Measurements from ENCODE around the gene AGTPBP1.
A peak's percentile ranks its signal among the peaks of the same experiment; 100 is the strongest.
"Not testable (repeated sequence)": the region's sequence is repeated elsewhere in the genome, so short reads cannot be mapped to it uniquely, and the experiment has no call there.

The AGTPBP1 gene

GRCh38 chr9:85741875-85742596 is at the start of gene AGTPBP1:
Gene AGTPBP1, minus strand, starts transcription at chr9:85741954. Its CDS starts 29,421 bp downstream, at chr9:85712533.
- peak; percentile 97 for DNase-seq

GRCh38 chr9:85786116-85786515 is 44.4 kb upstream of the AGTPBP1 start:
- DNase-seq = not testable (repeated sequence)

GRCh38 chr9:85773844-85774243 is 32.1 kb upstream of the AGTPBP1 start:
- not testable (repeated sequence) for DNase-seq

- not testable (repeated sequence) for DNase-seq
Measured at GRCh38 chr9:85761802-85762201, 20.0 kb upstream of the AGTPBP1 start.

- not testable (repeated sequence) for DNase-seq
Measured at GRCh38 chr9:85757716-85758115, 16.0 kb upstream of the AGTPBP1 start.

GRCh38 chr9:85756216-85756615 is 14.5 kb upstream of the AGTPBP1 start:
- DNase-seq = not testable (repeated sequence)

GRCh38 chr9:85746309-85746708 is 4.6 kb upstream of the AGTPBP1 start:
- no peak for DNase-seq

GRCh38 chr9:85745203-85745602 is 3.4 kb upstream of the AGTPBP1 start:
- no peak for DNase-seq

GRCh38 chr9:85744480-85744879 is 2.7 kb upstream of the AGTPBP1 start:
- no peak for DNase-seq

- peak; percentile 61 for DNase-seq
Measured at GRCh38 chr9:85743275-85744128, 1.7 kb upstream of the AGTPBP1 start.

GRCh38 chr9:85742597-85742936 is 813 bp upstream of the AGTPBP1 start:
- DNase-seq = no peak

- peak; percentile 77 for DNase-seq
Measured at GRCh38 chr9:85741095-85741874, 469 bp downstream of the AGTPBP1 start.

GRCh38 chr9:85740787-85741094 is 1.0 kb downstream of the AGTPBP1 start:
- DNase-seq = no peak

GRCh38 chr9:85738509-85738908 is 3.2 kb downstream of the AGTPBP1 start:
- no peak for DNase-seq

GRCh38 chr9:85737671-85738070 is 4.1 kb downstream of the AGTPBP1 start:
- DNase-seq = no peak

- no peak for DNase-seq
Measured at GRCh38 chr9:85730916-85731630, 10.7 kb downstream of the AGTPBP1 start.

GRCh38 chr9:85729882-85730281 is 11.9 kb downstream of the AGTPBP1 start:
- no peak for DNase-seq

GRCh38 chr9:85727500-85727899 is 14.3 kb downstream of the AGTPBP1 start:
- DNase-seq = no peak

- DNase-seq = no peak
Measured at GRCh38 chr9:85726737-85727136, 15.0 kb downstream of the AGTPBP1 start.

GRCh38 chr9:85723215-85723614 is 18.5 kb downstream of the AGTPBP1 start:
- DNase-seq = peak; percentile 50

- not testable (repeated sequence) for DNase-seq
Measured at GRCh38 chr9:85719411-85719810, 22.3 kb downstream of the AGTPBP1 start.

- DNase-seq = not testable (repeated sequence)
Measured at GRCh38 chr9:85717818-85718217, 23.9 kb downstream of the AGTPBP1 start.

- DNase-seq = no peak
Measured at GRCh38 chr9:85717220-85717619, 24.5 kb downstream of the AGTPBP1 start.
